ENCODE measurements around the gene ASPDH. TPM values are rescaled to one million over a fixed set of nuclear protein-coding genes. Genes with fewer than 3 reads are reported as not detected.

ASPDH gene
- polyA plus RNA-seq, 1 donor (not counting 4 experiments of a cell fraction or from before 2014, with no cell fraction given), result not detected

DNA sequence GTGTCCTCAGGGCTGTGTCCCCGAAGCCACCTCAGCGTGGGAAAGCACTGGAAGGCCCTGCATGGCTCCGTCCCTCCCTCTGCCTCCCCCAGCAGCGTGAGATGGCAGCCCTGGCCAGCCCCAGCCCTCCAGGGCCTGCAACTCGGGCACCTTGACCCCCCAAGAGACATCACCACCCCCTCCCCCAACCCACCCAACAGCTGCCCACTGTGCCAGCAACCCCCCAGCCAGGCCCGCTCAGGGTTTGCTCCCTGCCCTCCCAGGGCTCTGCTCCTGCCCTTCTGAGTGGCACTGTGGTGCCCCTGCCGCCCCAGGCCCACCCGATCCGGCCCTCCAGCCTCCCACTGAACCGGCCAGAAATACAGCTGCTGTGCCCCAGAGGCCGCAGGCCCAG is 1.5 kb upstream of the ASPDH start:
- no peak overlapping the region for H3K27ac ChIP-seq (ENCODE audit: control insufficient read depth, insufficient read depth, low read length)
- TF ChIP-seq, protein P1, sequence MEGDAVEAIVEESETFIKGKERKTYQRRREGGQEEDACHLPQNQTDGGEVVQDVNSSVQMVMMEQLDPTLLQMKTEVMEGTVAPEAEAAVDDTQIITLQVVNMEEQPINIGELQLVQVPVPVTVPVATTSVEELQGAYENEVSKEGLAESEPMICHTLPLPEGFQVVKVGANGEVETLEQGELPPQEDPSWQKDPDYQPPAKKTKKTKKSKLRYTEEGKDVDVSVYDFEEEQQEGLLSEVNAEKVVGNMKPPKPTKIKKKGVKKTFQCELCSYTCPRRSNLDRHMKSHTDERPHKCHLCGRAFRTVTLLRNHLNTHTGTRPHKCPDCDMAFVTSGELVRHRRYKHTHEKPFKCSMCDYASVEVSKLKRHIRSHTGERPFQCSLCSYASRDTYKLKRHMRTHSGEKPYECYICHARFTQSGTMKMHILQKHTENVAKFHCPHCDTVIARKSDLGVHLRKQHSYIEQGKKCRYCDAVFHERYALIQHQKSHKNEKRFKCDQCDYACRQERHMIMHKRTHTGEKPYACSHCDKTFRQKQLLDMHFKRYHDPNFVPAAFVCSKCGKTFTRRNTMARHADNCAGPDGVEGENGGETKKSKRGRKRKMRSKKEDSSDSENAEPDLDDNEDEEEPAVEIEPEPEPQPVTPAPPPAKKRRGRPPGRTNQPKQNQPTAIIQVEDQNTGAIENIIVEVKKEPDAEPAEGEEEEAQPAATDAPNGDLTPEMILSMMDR (optimal IDR thresholded peaks at IDR 0.05 in 1 of 3, IDR thresholded peaks at IDR 0.05 in 1 of 3, conservative IDR thresholded peaks at IDR 0.05 in 1 of 3; ENCODE audit: extremely low read depth in 1 of 3, insufficient read depth in 2 of 3, low read length in 3 of 3), result no peak
- TF ChIP-seq EZH2 (IDR thresholded peaks at IDR 0.05; ENCODE audit: low read length), result no peak
- no peak overlapping the region for H3K4me2 ChIP-seq (ENCODE audit: control insufficient read depth, extremely low read depth, insufficient read depth, low read depth, low read length)
- no peaks in the 10 kb centered on the region for H3K36me3 ChIP-seq (ENCODE audit: control insufficient read depth in 2 of 2, extremely low read depth in 1 of 2, insufficient read depth in 2 of 2, low read length in 2 of 2)
- no peak overlapping the region for H2AFZ ChIP-seq (ENCODE audit: control insufficient read depth, low read length)
- H3K9ac ChIP-seq (ENCODE audit: control insufficient read depth, extremely low read depth, insufficient read depth, low read length), result no peak overlapping the region
- DNase-seq (ENCODE audit: low read depth, low spot score), result no peak
- H3K4me1 ChIP-seq (ENCODE audit: control insufficient read depth, extremely low read depth, insufficient read depth, low read length), result peaks cover 2% of the 10 kb centered on the region
- no peak overlapping the region for H3K4me3 ChIP-seq (ENCODE audit: control insufficient read depth in 2 of 3, extremely low read depth in 1 of 3, insufficient read depth in 2 of 3, low read depth in 1 of 3, low read length in 3 of 3)
- H3K27me3 ChIP-seq (ENCODE audit: control insufficient read depth, extremely low read depth, insufficient read depth, low read length), result peaks cover 8% of the 10 kb centered on the region
- H3K9me1 ChIP-seq (ENCODE audit: control insufficient read depth, extremely low read depth, insufficient read depth, low read length), result no peaks in the 10 kb centered on the region
- dilution Hi-C loops (cut with MboI; ENCODE audit: extremely low pct_ligation_motif_present, low sequenced_read_pairs), result no loop called here
- no peaks in the 10 kb centered on the region for H4K20me1 ChIP-seq (ENCODE audit: control insufficient read depth, extremely low read depth, insufficient read depth, low read length)
- no peaks in the 10 kb centered on the region for H3K9me3 ChIP-seq (ENCODE audit: control insufficient read depth, low read depth, low read length)
- no peak for FAIRE-seq
- peaks cover 5% of the 10 kb centered on the region for H3K79me2 ChIP-seq (ENCODE audit: control insufficient read depth, insufficient read depth, low read length)

DNA sequence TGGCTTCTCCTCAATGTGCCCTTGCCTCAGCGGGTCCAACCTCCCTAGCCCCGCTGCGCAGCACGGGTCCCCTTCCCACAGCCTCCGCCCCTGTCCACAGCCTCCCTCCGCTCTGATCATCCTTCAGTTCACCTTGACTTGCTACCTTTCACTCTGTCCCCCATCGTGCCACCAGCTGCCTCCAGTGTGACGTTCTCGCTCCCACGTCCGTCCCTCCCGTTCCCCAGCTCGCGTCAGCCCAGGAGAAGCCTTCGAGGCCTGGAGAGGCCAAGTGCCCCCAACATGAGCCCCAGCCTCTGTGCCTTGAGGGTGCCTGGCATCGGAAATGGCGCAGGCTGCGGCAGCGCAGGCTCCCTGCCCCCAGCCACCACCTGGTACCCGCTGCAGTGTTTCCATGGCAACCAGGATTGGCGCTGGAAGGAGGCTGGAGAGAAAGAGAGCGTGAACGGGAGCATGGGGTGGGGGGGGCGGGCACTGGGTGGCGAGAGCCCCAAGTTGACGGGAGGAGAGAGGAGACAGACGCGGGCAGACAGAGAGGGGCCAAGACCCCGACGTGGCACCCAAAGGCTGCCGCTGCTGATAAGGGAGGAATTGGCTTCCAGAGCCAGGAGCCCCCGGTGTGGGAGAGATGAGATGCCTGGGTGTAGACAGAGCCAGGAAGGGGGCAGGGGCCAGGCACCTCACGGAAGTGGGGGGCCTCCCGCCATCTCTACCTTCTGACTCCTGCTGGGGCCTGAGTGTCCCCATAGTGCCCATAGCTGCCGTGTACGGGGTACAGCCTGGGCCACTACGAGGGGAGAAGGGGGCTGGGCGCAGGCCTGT is 844 bp upstream of the ASPDH start:
- H3K27me3 ChIP-seq (ENCODE audit: control insufficient read depth, extremely low read depth, insufficient read depth, low read length), result peaks cover 8% of the 10 kb centered on the region
- TF ChIP-seq EZH2 (IDR thresholded peaks at IDR 0.05; ENCODE audit: low read length), result no peak
- TF ChIP-seq, protein P1 (optimal IDR thresholded peaks at IDR 0.05 in 1 of 3, IDR thresholded peaks at IDR 0.05 in 1 of 3, conservative IDR thresholded peaks at IDR 0.05 in 1 of 3; ENCODE audit: extremely low read depth in 1 of 3, insufficient read depth in 2 of 3, low read length in 3 of 3), result no peak
- DNase-seq (ENCODE audit: low read depth, low spot score) (no peak), FAIRE-seq (no peak)
- H3K27ac ChIP-seq (ENCODE audit: control insufficient read depth, insufficient read depth, low read length), result no peak overlapping the region
- H3K4me3 ChIP-seq (ENCODE audit: control insufficient read depth in 2 of 3, extremely low read depth in 1 of 3, insufficient read depth in 2 of 3, low read depth in 1 of 3, low read length in 3 of 3), result no peak overlapping the region
- no peaks in the 10 kb centered on the region for H4K20me1 ChIP-seq (ENCODE audit: control insufficient read depth, extremely low read depth, insufficient read depth, low read length)
- no peaks in the 10 kb centered on the region for H3K9me3 ChIP-seq (ENCODE audit: control insufficient read depth, low read depth, low read length)
- H3K4me2 ChIP-seq (ENCODE audit: control insufficient read depth, extremely low read depth, insufficient read depth, low read depth, low read length), result no peak overlapping the region
- peaks cover 4% of the 10 kb centered on the region for H3K4me1 ChIP-seq (ENCODE audit: control insufficient read depth, extremely low read depth, insufficient read depth, low read length)
- no peaks in the 10 kb centered on the region for H3K36me3 ChIP-seq (ENCODE audit: control insufficient read depth in 2 of 2, extremely low read depth in 1 of 2, insufficient read depth in 2 of 2, low read length in 2 of 2)
- H3K9me1 ChIP-seq (ENCODE audit: control insufficient read depth, extremely low read depth, insufficient read depth, low read length), result no peaks in the 10 kb centered on the region
- dilution Hi-C loops (cut with MboI; ENCODE audit: extremely low pct_ligation_motif_present, low sequenced_read_pairs), result no loop called here
- H2AFZ ChIP-seq (ENCODE audit: control insufficient read depth, low read length), result no peak overlapping the region
- H3K79me2 ChIP-seq (ENCODE audit: control insufficient read depth, insufficient read depth, low read length), result peaks cover 5% of the 10 kb centered on the region
- no peak overlapping the region for H3K9ac ChIP-seq (ENCODE audit: control insufficient read depth, extremely low read depth, insufficient read depth, low read length)

All from keratinocyte (primary cell).